HEK293 (cell line): ENCODE measurements around the gene HERC3.

Source experiments
- CTCF ChIA-PET: fragments of 350-600 bp; formaldehyde crosslinking; extraction: SDS; loops from one replicate; lab custom pipeline; 2021; ENCODE audit warnings: antibody characterized with exemption; lab: Yijun Ruan, JAX
- POLR2A ChIA-PET: fragments of 300-600 bp; formaldehyde crosslinking; extraction: SDS; loops from one replicate; lab custom pipeline; 2020; ENCODE audit warnings: antibody characterized with exemption, inconsistent platforms; lab: Yijun Ruan, JAX
- H3K27ac ChIP-seq: fragments of 200-500 bp; sonication (Bioruptor generic); 2 replicates; pipeline ENCODE4 v1.5.1; 2014; ENCODE audit warnings: low read depth, low read length, control low read depth, inconsistent platforms; ENCODE audit errors: extremely low read depth
- H3K36me3 ChIP-seq, 2 experiments: fragments of 200-500 bp in 1 of 2; sonication (Bioruptor generic) in 1 of 2; 1 replicate in 1 of 2; 2 replicates in 1 of 2; pipeline ENCODE4 v1.5.1; 2014 to 2017; ENCODE audit warnings: inconsistent platforms in 2 of 2, low read length in 2 of 2; ENCODE audit not compliant: control insufficient read depth in 2 of 2, insufficient read depth in 1 of 2
- H3K4me1 ChIP-seq: fragments of 200-500 bp; sonication (Bioruptor generic); 2 replicates; pipeline ENCODE4 v1.5.1; 2014; ENCODE audit warnings: mild to moderate bottlenecking, low read length, inconsistent platforms; ENCODE audit not compliant: control insufficient read depth, insufficient read depth
- H3K4me3 ChIP-seq: 2 replicates; pipeline ENCODE4 v1.5.1; 2011; ENCODE audit warnings: low read depth, mild to moderate bottlenecking, control low read depth, low read length, moderate library complexity
- H3K9me3 ChIP-seq: fragments of 200-500 bp; sonication (Bioruptor generic); 2 replicates; pipeline ENCODE4 v1.5.1; 2014; ENCODE audit warnings: low read depth, low read length, inconsistent platforms; ENCODE audit not compliant: control insufficient read depth, insufficient read depth
- KLF16 ChIP-seq: fragments of 450-650 bp; formaldehyde crosslinking; IDR thresholded peaks from 2 replicates; pipeline ENCODE4 v1.5.1; 2017; ENCODE audit warnings: missing biosample characterization, missing genetic modification characterization
- MEIS1 ChIP-seq: sonication (generic); formaldehyde crosslinking; IDR thresholded peaks from 2 replicates; pipeline ENCODE4 v1.8.1; 2022; ENCODE audit warnings: missing genetic modification reagents, mild to moderate bottlenecking, borderline replicate concordance
- MZF1 ChIP-seq: fragments of 450-650 bp; formaldehyde crosslinking; IDR thresholded peaks from 2 replicates; pipeline ENCODE4 v1.5.1; 2017; ENCODE audit warnings: missing biosample characterization, missing genetic modification characterization, borderline replicate concordance
- ZBTB17 ChIP-seq: fragments of 450-650 bp; formaldehyde crosslinking; IDR thresholded peaks from 2 replicates; pipeline ENCODE4 v1.5.1; 2016; ENCODE audit warnings: missing biosample characterization, missing genetic modification characterization
- ZNF155 ChIP-seq: fragments of 450-650 bp; formaldehyde crosslinking; IDR thresholded peaks from 2 replicates; pipeline ENCODE4 v1.5.1; 2016; ENCODE audit warnings: missing biosample characterization, missing genetic modification characterization
- ZNF23 ChIP-seq: fragments of 450-650 bp; formaldehyde crosslinking; IDR thresholded peaks from 2 replicates; pipeline ENCODE4 v1.5.1; 2016; ENCODE audit warnings: missing biosample characterization, missing genetic modification characterization, borderline replicate concordance
- ZNF24 ChIP-seq: fragments of 450-650 bp; formaldehyde crosslinking; IDR thresholded peaks from 2 replicates; pipeline ENCODE4 v1.5.1; 2016; ENCODE audit warnings: missing biosample characterization, missing genetic modification characterization
- ZNF248 ChIP-seq: fragments of 450-650 bp; formaldehyde crosslinking; IDR thresholded peaks from 2 replicates; pipeline ENCODE4 v1.5.1; 2017; ENCODE audit warnings: missing biosample characterization, missing genetic modification characterization
- ZNF350 ChIP-seq: fragments of 450-650 bp; formaldehyde crosslinking; IDR thresholded peaks from 2 replicates; pipeline ENCODE4 v1.5.0; 2017; ENCODE audit warnings: missing biosample characterization, mild to moderate bottlenecking, missing genetic modification characterization
- ZNF423 ChIP-seq: fragments of 450-650 bp; formaldehyde crosslinking; IDR thresholded peaks from 2 replicates; pipeline ENCODE4 v1.5.1; 2016; ENCODE audit warnings: missing biosample characterization, missing genetic modification characterization
- ZNF426 ChIP-seq: fragments of 450-650 bp; formaldehyde crosslinking; IDR thresholded peaks from 2 replicates; pipeline ENCODE4 v1.5.1; 2017; ENCODE audit warnings: missing biosample characterization, missing genetic modification characterization, mild to moderate bottlenecking, inconsistent platforms, moderate library complexity
- ZNF555 ChIP-seq: fragments of 450-650 bp; formaldehyde crosslinking; conservative IDR thresholded peaks from 2 replicates; pipeline ENCODE4 v1.5.1; 2017; ENCODE audit warnings: missing biosample characterization, mild to moderate bottlenecking, missing genetic modification characterization, inconsistent platforms
- ZNF585B ChIP-seq: fragments of 450-650 bp; formaldehyde crosslinking; IDR thresholded peaks from 2 replicates; pipeline ENCODE4 v1.5.1; 2016; ENCODE audit warnings: missing biosample characterization, missing genetic modification characterization
- ZNF785 ChIP-seq: fragments of 450-650 bp; formaldehyde crosslinking; IDR thresholded peaks from 2 replicates; pipeline ENCODE4 v1.5.1; 2016; ENCODE audit warnings: missing biosample characterization, missing genetic modification characterization
- ZXDB ChIP-seq: fragments of 450-650 bp; formaldehyde crosslinking; IDR thresholded peaks from 2 replicates; pipeline ENCODE4 v1.5.1; 2016; ENCODE audit warnings: missing biosample characterization, missing genetic modification characterization
- TF ChIP-seq, protein P1 (sequence below): fragments of 450-650 bp; formaldehyde crosslinking; IDR thresholded peaks from 2 replicates; pipeline ENCODE4 v1.5.1; 2016; ENCODE audit warnings: missing biosample characterization, missing genetic modification characterization
- TF ChIP-seq, protein P2 (sequence below): fragments of 450-650 bp; formaldehyde crosslinking; IDR thresholded peaks from 2 replicates; pipeline ENCODE4 v1.5.1; 2016; ENCODE audit warnings: missing biosample characterization, missing genetic modification characterization
- TF ChIP-seq, protein P3 (sequence below): fragments of 450-650 bp; formaldehyde crosslinking; IDR thresholded peaks from 2 replicates; pipeline ENCODE4 v1.5.1; 2017; ENCODE audit warnings: missing biosample characterization, missing genetic modification characterization
- TF ChIP-seq, protein P4 (sequence below): fragments of 450-650 bp; formaldehyde crosslinking; IDR thresholded peaks from 2 replicates; pipeline ENCODE4 v1.5.1; 2016; ENCODE audit warnings: missing biosample characterization, missing genetic modification characterization
- TF ChIP-seq, protein P5 (sequence below): fragments of 450-650 bp; formaldehyde crosslinking; IDR thresholded peaks from 2 replicates; pipeline ENCODE4 v1.5.1; 2017; ENCODE audit warnings: missing biosample characterization, missing genetic modification characterization

Gene HERC3

DNA sequence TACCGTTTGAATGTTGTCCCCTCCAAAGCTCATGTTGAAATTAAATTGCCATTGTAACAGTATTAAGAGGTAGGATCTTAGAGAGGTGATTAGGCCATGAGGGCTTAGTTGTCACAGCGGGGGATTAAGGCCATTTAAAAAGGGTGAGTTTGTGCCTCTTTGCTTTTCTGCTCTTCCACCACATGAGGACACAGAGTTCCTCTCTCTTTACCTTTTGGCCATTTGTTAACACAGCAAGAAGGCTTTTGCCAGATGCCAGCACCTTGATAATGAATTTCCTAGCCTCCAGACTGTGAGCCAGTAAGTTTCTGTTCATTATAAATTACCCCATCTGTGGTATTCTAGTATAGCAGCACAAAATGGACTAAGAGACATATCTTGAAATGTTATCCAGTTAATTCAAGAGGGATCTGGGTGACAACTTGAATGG, 7.8 kb upstream of the HERC3 start:
- CTCF ChIA-PET, result interaction anchor here (1.1 kb wide), 1 partner anchor 10 kb away, joined by 3 read pairs; no protein-coding TSS in a partner anchor
- no peaks in the 10 kb centered on the region for H3K4me1 ChIP-seq
- TF ChIP-seq ZNF585B (no peak), ZNF350 (tag by site-specific recombination) (no peak), ZNF426 (no peak), ZBTB17 (tag by site-specific recombination) (no peak), ZNF555 (no peak), KLF16 (no peak), ZNF785 (tag by site-specific recombination) (no peak), ZNF248 (tag by site-specific recombination) (no peak), ZNF23 (tag by site-specific recombination) (no peak), ZNF155 (tag by site-specific recombination) (no peak), ZXDB (no peak), ZNF423 (tag by site-specific recombination) (no peak)
- TF ChIP-seq, protein P1, sequence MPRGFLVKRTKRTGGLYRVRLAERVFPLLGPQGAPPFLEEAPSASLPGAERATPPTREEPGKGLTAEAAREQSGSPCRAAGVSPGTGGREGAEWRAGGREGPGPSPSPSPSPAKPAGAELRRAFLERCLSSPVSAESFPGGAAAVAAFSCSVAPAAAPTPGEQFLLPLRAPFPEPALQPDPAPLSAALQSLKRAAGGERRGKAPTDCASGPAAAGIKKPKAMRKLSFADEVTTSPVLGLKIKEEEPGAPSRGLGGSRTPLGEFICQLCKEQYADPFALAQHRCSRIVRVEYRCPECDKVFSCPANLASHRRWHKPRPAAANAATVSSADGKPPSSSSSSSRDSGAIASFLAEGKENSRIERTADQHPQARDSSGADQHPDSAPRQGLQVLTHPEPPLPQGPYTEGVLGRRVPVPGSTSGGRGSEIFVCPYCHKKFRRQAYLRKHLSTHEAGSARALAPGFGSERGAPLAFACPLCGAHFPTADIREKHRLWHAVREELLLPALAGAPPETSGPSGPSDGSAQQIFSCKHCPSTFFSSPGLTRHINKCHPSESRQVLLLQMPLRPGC (tag by site-specific recombination), result no peak
- TF ChIP-seq, protein P2, sequence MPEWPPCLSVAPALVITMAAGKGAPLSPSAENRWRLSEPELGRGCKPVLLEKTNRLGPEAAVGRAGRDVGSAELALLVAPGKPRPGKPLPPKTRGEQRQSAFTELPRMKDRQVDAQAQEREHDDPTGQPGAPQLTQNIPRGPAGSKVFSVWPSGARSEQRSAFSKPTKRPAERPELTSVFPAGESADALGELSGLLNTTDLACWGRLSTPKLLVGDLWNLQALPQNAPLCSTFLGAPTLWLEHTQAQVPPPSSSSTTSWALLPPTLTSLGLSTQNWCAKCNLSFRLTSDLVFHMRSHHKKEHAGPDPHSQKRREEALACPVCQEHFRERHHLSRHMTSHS, result no peak
- TF ChIP-seq, protein P3, sequence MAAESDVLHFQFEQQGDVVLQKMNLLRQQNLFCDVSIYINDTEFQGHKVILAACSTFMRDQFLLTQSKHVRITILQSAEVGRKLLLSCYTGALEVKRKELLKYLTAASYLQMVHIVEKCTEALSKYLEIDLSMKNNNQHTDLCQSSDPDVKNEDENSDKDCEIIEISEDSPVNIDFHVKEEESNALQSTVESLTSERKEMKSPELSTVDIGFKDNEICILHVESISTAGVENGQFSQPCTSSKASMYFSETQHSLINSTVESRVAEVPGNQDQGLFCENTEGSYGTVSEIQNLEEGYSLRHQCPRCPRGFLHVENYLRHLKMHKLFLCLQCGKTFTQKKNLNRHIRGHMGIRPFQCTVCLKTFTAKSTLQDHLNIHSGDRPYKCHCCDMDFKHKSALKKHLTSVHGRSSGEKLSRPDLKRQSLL (tag by site-specific recombination), result no peak

DNA sequence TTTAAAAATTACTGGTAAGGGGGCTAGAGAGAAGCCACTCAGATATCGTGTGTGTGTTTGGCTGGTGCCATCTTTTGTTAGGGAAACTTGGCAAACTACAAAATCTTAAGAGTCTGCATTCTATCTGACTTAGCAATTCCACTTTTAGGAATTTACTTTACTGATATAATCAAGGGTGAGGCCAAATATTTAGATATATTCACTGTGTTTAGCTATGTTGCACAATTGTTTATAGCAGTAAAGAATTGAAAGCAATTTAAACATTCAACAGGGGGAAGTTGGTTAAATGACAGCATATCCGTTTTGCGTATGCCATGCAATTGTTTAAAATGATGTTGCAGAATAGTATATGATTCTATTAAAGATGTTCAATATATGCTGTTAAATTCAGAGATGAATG, 6.4 kb upstream of the HERC3 start:
- no peak overlapping the region for H3K27ac ChIP-seq
- CTCF ChIA-PET, result no interaction called here
- POLR2A ChIA-PET, result no interaction called here
- H3K4me3 ChIP-seq, result no peak overlapping the region
- no peaks in the 10 kb centered on the region for H3K4me1 ChIP-seq
- no peaks in the 10 kb centered on the region for H3K9me3 ChIP-seq
- TF ChIP-seq ZNF585B (no peak), ZNF24 (no peak), MZF1 (tag by site-specific recombination) (no peak), MEIS1 (CRISPR knock-in tag) (no peak)
- TF ChIP-seq, protein P4, sequence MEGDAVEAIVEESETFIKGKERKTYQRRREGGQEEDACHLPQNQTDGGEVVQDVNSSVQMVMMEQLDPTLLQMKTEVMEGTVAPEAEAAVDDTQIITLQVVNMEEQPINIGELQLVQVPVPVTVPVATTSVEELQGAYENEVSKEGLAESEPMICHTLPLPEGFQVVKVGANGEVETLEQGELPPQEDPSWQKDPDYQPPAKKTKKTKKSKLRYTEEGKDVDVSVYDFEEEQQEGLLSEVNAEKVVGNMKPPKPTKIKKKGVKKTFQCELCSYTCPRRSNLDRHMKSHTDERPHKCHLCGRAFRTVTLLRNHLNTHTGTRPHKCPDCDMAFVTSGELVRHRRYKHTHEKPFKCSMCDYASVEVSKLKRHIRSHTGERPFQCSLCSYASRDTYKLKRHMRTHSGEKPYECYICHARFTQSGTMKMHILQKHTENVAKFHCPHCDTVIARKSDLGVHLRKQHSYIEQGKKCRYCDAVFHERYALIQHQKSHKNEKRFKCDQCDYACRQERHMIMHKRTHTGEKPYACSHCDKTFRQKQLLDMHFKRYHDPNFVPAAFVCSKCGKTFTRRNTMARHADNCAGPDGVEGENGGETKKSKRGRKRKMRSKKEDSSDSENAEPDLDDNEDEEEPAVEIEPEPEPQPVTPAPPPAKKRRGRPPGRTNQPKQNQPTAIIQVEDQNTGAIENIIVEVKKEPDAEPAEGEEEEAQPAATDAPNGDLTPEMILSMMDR, result no peak
- TF ChIP-seq, protein P5, sequence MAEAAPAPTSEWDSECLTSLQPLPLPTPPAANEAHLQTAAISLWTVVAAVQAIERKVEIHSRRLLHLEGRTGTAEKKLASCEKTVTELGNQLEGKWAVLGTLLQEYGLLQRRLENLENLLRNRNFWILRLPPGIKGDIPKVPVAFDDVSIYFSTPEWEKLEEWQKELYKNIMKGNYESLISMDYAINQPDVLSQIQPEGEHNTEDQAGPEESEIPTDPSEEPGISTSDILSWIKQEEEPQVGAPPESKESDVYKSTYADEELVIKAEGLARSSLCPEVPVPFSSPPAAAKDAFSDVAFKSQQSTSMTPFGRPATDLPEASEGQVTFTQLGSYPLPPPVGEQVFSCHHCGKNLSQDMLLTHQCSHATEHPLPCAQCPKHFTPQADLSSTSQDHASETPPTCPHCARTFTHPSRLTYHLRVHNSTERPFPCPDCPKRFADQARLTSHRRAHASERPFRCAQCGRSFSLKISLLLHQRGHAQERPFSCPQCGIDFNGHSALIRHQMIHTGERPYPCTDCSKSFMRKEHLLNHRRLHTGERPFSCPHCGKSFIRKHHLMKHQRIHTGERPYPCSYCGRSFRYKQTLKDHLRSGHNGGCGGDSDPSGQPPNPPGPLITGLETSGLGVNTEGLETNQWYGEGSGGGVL (tag by site-specific recombination), result no peak
- H3K36me3 ChIP-seq, result no peaks in the 10 kb centered on the region

More for the DNA sequence above, 7.8 kb upstream of the HERC3 start:
- H3K9me3 ChIP-seq, result no peaks in the 10 kb centered on the region
- no peaks in the 10 kb centered on the region for H3K36me3 ChIP-seq
- no peak overlapping the region for H3K27ac ChIP-seq
- H3K4me3 ChIP-seq, result no peak overlapping the region
- POLR2A ChIA-PET, result no interaction called here
